Measurements from ENCODE around the gene COL18A1.

DNA sequence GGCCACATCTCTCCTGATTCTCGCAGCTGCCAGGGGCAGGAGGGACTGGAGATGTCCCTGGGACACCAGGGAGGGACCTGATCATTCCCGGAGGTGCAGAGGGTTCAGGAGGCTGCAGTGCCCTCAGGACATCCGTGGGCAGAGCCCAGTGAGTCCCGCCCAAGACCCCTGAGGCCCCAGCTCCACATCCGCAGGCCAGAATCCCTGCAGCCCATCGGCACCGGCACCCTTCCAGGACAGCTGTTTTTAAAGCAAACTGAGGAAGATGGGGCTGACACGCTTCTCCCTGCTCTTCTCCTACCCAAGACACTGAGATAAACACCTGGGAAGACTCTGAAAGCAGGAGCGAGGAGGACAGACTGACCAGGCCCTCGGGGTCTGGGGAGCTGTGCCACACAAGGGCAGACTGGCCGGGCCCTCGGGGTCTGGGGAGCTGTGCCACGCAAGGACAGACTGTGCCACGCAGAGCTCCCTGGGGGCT, 111.7 kb downstream of the COL18A1 start:
- TF ChIP-seq, protein P1, sequence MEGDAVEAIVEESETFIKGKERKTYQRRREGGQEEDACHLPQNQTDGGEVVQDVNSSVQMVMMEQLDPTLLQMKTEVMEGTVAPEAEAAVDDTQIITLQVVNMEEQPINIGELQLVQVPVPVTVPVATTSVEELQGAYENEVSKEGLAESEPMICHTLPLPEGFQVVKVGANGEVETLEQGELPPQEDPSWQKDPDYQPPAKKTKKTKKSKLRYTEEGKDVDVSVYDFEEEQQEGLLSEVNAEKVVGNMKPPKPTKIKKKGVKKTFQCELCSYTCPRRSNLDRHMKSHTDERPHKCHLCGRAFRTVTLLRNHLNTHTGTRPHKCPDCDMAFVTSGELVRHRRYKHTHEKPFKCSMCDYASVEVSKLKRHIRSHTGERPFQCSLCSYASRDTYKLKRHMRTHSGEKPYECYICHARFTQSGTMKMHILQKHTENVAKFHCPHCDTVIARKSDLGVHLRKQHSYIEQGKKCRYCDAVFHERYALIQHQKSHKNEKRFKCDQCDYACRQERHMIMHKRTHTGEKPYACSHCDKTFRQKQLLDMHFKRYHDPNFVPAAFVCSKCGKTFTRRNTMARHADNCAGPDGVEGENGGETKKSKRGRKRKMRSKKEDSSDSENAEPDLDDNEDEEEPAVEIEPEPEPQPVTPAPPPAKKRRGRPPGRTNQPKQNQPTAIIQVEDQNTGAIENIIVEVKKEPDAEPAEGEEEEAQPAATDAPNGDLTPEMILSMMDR (IDR thresholded peaks at IDR 0.05): no peak
- no peak for TF ChIP-seq POLR2A (IDR thresholded peaks at IDR 0.05)
